SK-N-SH (cell line): ENCODE results near the gene SLFN12. TPM values are rescaled to one million over a fixed set of nuclear protein-coding genes. Genes with fewer than 3 reads are reported as not detected.

Experiments used
- CTCF ChIA-PET: fragments of 300-600, 350-600 bp; formaldehyde crosslinking; extraction: SDS; loops from one replicate; lab custom pipeline; 2021; lab: Yijun Ruan, JAX
- POLR2A ChIA-PET: fragments of 350-600 bp; sonication (Branson Sonifier 250); formaldehyde crosslinking; extraction: SDS; loops from one replicate; lab custom pipeline; 2020; ENCODE audit warnings: antibody characterized with exemption, inconsistent platforms; lab: Yijun Ruan, JAX
- DNase-seq: peaks from one replicate; pipeline ENCODE4 v3.0.0; 2012
- H2AFZ ChIP-seq: fragments of 200-600 bp; sonication (generic); 2 replicates; pipeline ENCODE4 v1.8.1; 2016; ENCODE audit warnings: antibody characterized with exemption, mild to moderate bottlenecking, low read depth
- H3F3A ChIP-seq: fragments of 200-600 bp; sonication (generic); replicated peaks from 2 replicates; pipeline ENCODE3; 2016; ENCODE audit warnings: antibody characterized with exemption, mild to moderate bottlenecking; ENCODE audit not compliant: insufficient read depth
- H3K27ac ChIP-seq, 2 experiments: fragments of 200-500 bp in 1 of 2; fragments of 200-600 bp in 1 of 2; sonication (Bioruptor generic) in 1 of 2; sonication (generic), shearing (Covaris generic) in 1 of 2; 2 replicates each; pipeline versions ENCODE4 v1.5.1 to v1.6.1; 2014 to 2016; ENCODE audit warnings: low read depth in 2 of 2, inconsistent platforms in 1 of 2, low read length in 1 of 2, mild to moderate bottlenecking in 1 of 2, mixed read lengths in 1 of 2
- H3K27me3 ChIP-seq: fragments of 200-600 bp; sonication (generic), shearing (Covaris generic); 2 replicates; pipeline ENCODE4 v1.6.1; 2016; ENCODE audit warnings: mixed run types; ENCODE audit not compliant: insufficient read depth
- H3K36me3 ChIP-seq, 2 experiments: fragments of 200-500 bp in 1 of 2; fragments of 200-600 bp in 1 of 2; sonication (Bioruptor generic) in 1 of 2; sonication (generic) in 1 of 2; replicated peaks in 1 of 2; 2 replicates each; pipeline versions ENCODE3 to v1.5.1; 2014 to 2016; ENCODE audit warnings: low read length in 1 of 2, mild to moderate bottlenecking in 1 of 2; ENCODE audit not compliant: insufficient read depth in 2 of 2, control insufficient read depth in 1 of 2
- H3K4me1 ChIP-seq, 2 experiments: fragments of 200-500 bp in 1 of 2; fragments of 200-600 bp in 1 of 2; sonication (Bioruptor generic) in 1 of 2; sonication (generic), shearing (Covaris generic) in 1 of 2; 2 replicates each; pipeline versions ENCODE4 v1.5.1 to v1.6.1; 2014 to 2016; ENCODE audit warnings: low read depth in 1 of 2, low read length in 1 of 2, mixed run types in 1 of 2; ENCODE audit not compliant: insufficient read depth in 2 of 2, control insufficient read depth in 1 of 2
- H3K4me2 ChIP-seq: fragments of 200-600 bp; sonication (generic), shearing (Covaris generic); 2 replicates; pipeline ENCODE4 v1.6.1; 2017; ENCODE audit warnings: mixed run types
- H3K4me3 ChIP-seq, 2 experiments: fragments of 200-500 bp in 1 of 2; fragments of 200-600 bp in 1 of 2; sonication (Bioruptor generic) in 1 of 2; sonication (generic), shearing (Covaris generic) in 1 of 2; 2 replicates each; pipeline versions ENCODE4 v1.5.1 to v1.8.1; 2014 to 2016; ENCODE audit warnings: low read depth in 2 of 2, inconsistent platforms in 1 of 2, low read length in 1 of 2, mild to moderate bottlenecking in 1 of 2, mixed read lengths in 1 of 2, moderate library complexity in 1 of 2
- H3K79me2 ChIP-seq: fragments of 200-600 bp; sonication (generic); 2 replicates; pipeline ENCODE4 v1.8.1; 2017; ENCODE audit warnings: mild to moderate bottlenecking; ENCODE audit not compliant: insufficient read depth
- H3K9ac ChIP-seq: fragments of 200-600 bp; sonication (generic); 2 replicates; pipeline ENCODE4 v1.6.1; 2017; ENCODE audit warnings: mixed run types
- H3K9me2 ChIP-seq: fragments of 200-600 bp; sonication (generic); 2 replicates; pipeline ENCODE4 v1.6.1; 2017; ENCODE audit warnings: mixed run types
- H3K9me3 ChIP-seq: fragments of 200-600 bp; sonication (generic); 2 replicates; pipeline ENCODE4 v1.6.1; 2017; ENCODE audit warnings: mixed run types, mild to moderate bottlenecking, moderate library complexity
- H4K20me1 ChIP-seq: fragments of 200-600 bp; sonication (generic); 2 replicates; pipeline ENCODE4 v1.6.1; 2017; ENCODE audit warnings: mild to moderate bottlenecking, mixed run types; ENCODE audit not compliant: insufficient read depth
- CHD2 ChIP-seq: fragments of 150-350 bp; IDR thresholded peaks from 2 replicates; pipeline ENCODE4 v1.6.1; 2018; ENCODE audit warnings: low read length; ENCODE audit not compliant: partially characterized antibody
- EZH2phosphoT487 ChIP-seq: fragments of 200-600 bp; sonication (generic); IDR thresholded peaks from 2 replicates; pipeline ENCODE4 v1.6.1; 2017; ENCODE audit warnings: low read depth, mixed run types, mild to moderate bottlenecking, antibody characterized with exemption, moderate library complexity, borderline replicate concordance
- FOXJ3 ChIP-seq: sonication (generic); formaldehyde crosslinking; IDR thresholded peaks from 2 replicates; pipeline ENCODE4 v1.5.1; 2020; ENCODE audit warnings: mild to moderate bottlenecking, missing genetic modification reagents
- FOXM1 ChIP-seq: IDR thresholded peaks from 2 replicates; pipeline ENCODE4 v1.4.0; 2012; ENCODE audit warnings: low read depth, mild to moderate bottlenecking
- GABPA ChIP-seq: IDR thresholded peaks from 2 replicates; pipeline ENCODE4 v1.4.0; 2012; ENCODE audit warnings: low read depth, mild to moderate bottlenecking
- JUND ChIP-seq: IDR thresholded peaks from 2 replicates; pipeline ENCODE4 v1.4.0; 2012
- MEF2A ChIP-seq: IDR thresholded peaks from 2 replicates; pipeline ENCODE4 v1.4.0; 2012; ENCODE audit warnings: low read depth, borderline replicate concordance
- MXI1 ChIP-seq: IDR thresholded peaks from 2 replicates; pipeline ENCODE4 v1.6.1; 2012; ENCODE audit warnings: mild to moderate bottlenecking, low read depth, low read length, improper control_type of control experiment
- NRF1 ChIP-seq: IDR thresholded peaks from 2 replicates; pipeline ENCODE4 v1.6.1; 2012; ENCODE audit warnings: low read depth, mild to moderate bottlenecking, low read length
- POLR2AphosphoS5 ChIP-seq: IDR thresholded peaks from 2 replicates; pipeline ENCODE4 v1.6.1; 2012; ENCODE audit warnings: low read depth, low read length
- RFX5 ChIP-seq: IDR thresholded peaks from 2 replicates; pipeline ENCODE4 v1.6.1; 2012; ENCODE audit warnings: mild to moderate bottlenecking, improper control_type of control experiment, low read length
- RXRA ChIP-seq: IDR thresholded peaks from 2 replicates; pipeline ENCODE4 v1.4.0; 2012; ENCODE audit warnings: low read depth, mild to moderate bottlenecking, borderline replicate concordance
- SIN3A ChIP-seq: IDR thresholded peaks from 2 replicates; pipeline ENCODE4 v1.6.1; 2012; ENCODE audit warnings: low read depth, mild to moderate bottlenecking, low read length, moderate library complexity, borderline replicate concordance
- TAF1 ChIP-seq: IDR thresholded peaks from 2 replicates; pipeline ENCODE4 v1.6.1; 2012; ENCODE audit warnings: low read depth, mild to moderate bottlenecking, low read length, moderate library complexity, borderline replicate concordance
- TCF12 ChIP-seq: IDR thresholded peaks from 2 replicates; pipeline ENCODE4 v1.4.0; 2012
- YY1 ChIP-seq: IDR thresholded peaks from 2 replicates; pipeline ENCODE4 v1.4.0; 2012; ENCODE audit warnings: low read depth, mild to moderate bottlenecking
- WGBS: methylation state at CpG from one replicate; pipeline ENCODE4 v1.1.6; 2017; ENCODE audit warnings: low lambda C conversion rate; 5-methylcytosine and 5-hydroxymethylcytosine counted together
- polyA plus RNA-seq, 3 experiments: library from polyadenylated mRNA; depleted of rRNA; stranded (reverse); fragments of >200 nt; gene quantifications; 2 replicates each; pipeline ENCODE4 v1.2.3, GENCODE V29; 2012
- TF ChIP-seq, protein P1 (sequence below): fragments of 200-600 bp; sonication (generic); IDR thresholded peaks from 2 replicates; pipeline ENCODE4 v1.6.1; 2017; ENCODE audit warnings: antibody characterized with exemption, mild to moderate bottlenecking, moderate library complexity
- TF ChIP-seq, protein P2 (sequence below): IDR thresholded peaks from 2 replicates; pipeline ENCODE4; 2012
- TF ChIP-seq, protein P3 (sequence below): IDR thresholded peaks from 2 replicates; pipeline ENCODE4 v1.4.0; 2012; ENCODE audit warnings: low read depth, borderline replicate concordance
- TF ChIP-seq, protein P4 (sequence below): fragments of 150-350 bp; IDR thresholded peaks from 2 replicates; pipeline ENCODE4 v1.6.1; 2016; ENCODE audit warnings: mild to moderate bottlenecking, low read depth, low read length
- TF ChIP-seq, protein P5 (sequence below): IDR thresholded peaks from 2 replicates; pipeline ENCODE4 v1.4.0; 2012; ENCODE audit warnings: low read depth, borderline replicate concordance

Gene SLFN12
- polyA plus RNA-seq, 1 of the 3 experiments (the other 2 are of a cell fraction) = 5.6 TPM

GRCh38 chr17:35368081-35368830, 64.0 kb downstream of the SLFN12 start:
- peaks cover 35% of the 10 kb centered on the region; the same call in 1 of the 2 replicates for H3K27me3 ChIP-seq
- H3K4me2 ChIP-seq = no peak overlapping the region
- H3K79me2 ChIP-seq = no peaks in the 10 kb centered on the region
- H3K4me3 ChIP-seq = no peak overlapping the region
- H3K9me3 ChIP-seq = no peaks in the 10 kb centered on the region
- POLR2A ChIA-PET = no interaction called here
- no peak overlapping the region for H2AFZ ChIP-seq
- H3K9me2 ChIP-seq = no peaks in the 10 kb centered on the region
- H3K27ac ChIP-seq = no peak overlapping the region
- CTCF ChIA-PET = no interaction called here
- TF ChIP-seq, protein P1, sequence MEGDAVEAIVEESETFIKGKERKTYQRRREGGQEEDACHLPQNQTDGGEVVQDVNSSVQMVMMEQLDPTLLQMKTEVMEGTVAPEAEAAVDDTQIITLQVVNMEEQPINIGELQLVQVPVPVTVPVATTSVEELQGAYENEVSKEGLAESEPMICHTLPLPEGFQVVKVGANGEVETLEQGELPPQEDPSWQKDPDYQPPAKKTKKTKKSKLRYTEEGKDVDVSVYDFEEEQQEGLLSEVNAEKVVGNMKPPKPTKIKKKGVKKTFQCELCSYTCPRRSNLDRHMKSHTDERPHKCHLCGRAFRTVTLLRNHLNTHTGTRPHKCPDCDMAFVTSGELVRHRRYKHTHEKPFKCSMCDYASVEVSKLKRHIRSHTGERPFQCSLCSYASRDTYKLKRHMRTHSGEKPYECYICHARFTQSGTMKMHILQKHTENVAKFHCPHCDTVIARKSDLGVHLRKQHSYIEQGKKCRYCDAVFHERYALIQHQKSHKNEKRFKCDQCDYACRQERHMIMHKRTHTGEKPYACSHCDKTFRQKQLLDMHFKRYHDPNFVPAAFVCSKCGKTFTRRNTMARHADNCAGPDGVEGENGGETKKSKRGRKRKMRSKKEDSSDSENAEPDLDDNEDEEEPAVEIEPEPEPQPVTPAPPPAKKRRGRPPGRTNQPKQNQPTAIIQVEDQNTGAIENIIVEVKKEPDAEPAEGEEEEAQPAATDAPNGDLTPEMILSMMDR = no peak
- TF ChIP-seq JUND (no peak), SIN3A (no peak), RXRA (no peak), FOXJ3 (CRISPR knock-in tag) (no peak), EZH2phosphoT487 (no peak), MXI1 (no peak), YY1 (no peak)
- TF ChIP-seq, protein P2, sequence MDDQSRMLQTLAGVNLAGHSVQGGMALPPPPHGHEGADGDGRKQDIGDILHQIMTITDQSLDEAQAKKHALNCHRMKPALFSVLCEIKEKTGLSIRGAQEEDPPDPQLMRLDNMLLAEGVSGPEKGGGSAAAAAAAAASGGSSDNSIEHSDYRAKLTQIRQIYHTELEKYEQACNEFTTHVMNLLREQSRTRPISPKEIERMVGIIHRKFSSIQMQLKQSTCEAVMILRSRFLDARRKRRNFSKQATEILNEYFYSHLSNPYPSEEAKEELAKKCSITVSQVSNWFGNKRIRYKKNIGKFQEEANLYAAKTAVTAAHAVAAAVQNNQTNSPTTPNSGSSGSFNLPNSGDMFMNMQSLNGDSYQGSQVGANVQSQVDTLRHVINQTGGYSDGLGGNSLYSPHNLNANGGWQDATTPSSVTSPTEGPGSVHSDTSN = no peak
- TF ChIP-seq, all 33 proteins: peak for 0
- Histone ChIP-seq H3K9ac (no peak overlapping the region), H3K36me3 (no peaks in the 10 kb centered on the region), H3F3A (no peaks in the 10 kb centered on the region), H3K4me1 (no peaks in the 10 kb centered on the region), H4K20me1 (no peaks in the 10 kb centered on the region)
- WGBS = 10% methylated on average over 4 of the region's 4 CpGs
- DNase-seq = no peak

- 0% methylated on average over 1 of the region's 1 CpG for WGBS
- no peak for DNase-seq
- Histone ChIP-seq H3K4me2 (no peak overlapping the region), H4K20me1 (no peaks in the 10 kb centered on the region), H3K27ac (no peak overlapping the region), H3K27me3 (peaks cover 12% of the 10 kb centered on the region; the same call in 1 of the 2 replicates), H3K9me2 (no peaks in the 10 kb centered on the region), H3K36me3 (no peaks in the 10 kb centered on the region), H3K4me3 (no peak overlapping the region), H2AFZ (no peak overlapping the region), H3K4me1 (no peaks in the 10 kb centered on the region), H3F3A (no peaks in the 10 kb centered on the region), H3K9me3 (no peaks in the 10 kb centered on the region), H3K79me2 (no peaks in the 10 kb centered on the region), H3K9ac (no peak overlapping the region)
- ChIA-PET POLR2A (no interaction called here), CTCF (no interaction called here)
- TF ChIP-seq CHD2 = no peak
- no peak for TF ChIP-seq RFX5
- no peak for TF ChIP-seq NRF1
- no peak for TF ChIP-seq RXRA
- TF ChIP-seq, protein P3, sequence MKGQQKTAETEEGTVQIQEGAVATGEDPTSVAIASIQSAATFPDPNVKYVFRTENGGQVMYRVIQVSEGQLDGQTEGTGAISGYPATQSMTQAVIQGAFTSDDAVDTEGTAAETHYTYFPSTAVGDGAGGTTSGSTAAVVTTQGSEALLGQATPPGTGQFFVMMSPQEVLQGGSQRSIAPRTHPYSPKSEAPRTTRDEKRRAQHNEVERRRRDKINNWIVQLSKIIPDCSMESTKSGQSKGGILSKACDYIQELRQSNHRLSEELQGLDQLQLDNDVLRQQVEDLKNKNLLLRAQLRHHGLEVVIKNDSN = no peak
- TF ChIP-seq POLR2AphosphoS5 = no peak
- no peak for TF ChIP-seq TAF1
- no peak for TF ChIP-seq JUND
- TF ChIP-seq GABPA = no peak
- TF ChIP-seq, protein P4, sequence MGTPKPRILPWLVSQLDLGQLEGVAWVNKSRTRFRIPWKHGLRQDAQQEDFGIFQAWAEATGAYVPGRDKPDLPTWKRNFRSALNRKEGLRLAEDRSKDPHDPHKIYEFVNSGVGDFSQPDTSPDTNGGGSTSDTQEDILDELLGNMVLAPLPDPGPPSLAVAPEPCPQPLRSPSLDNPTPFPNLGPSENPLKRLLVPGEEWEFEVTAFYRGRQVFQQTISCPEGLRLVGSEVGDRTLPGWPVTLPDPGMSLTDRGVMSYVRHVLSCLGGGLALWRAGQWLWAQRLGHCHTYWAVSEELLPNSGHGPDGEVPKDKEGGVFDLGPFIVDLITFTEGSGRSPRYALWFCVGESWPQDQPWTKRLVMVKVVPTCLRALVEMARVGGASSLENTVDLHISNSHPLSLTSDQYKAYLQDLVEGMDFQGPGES = no peak
- TF ChIP-seq, protein P5, sequence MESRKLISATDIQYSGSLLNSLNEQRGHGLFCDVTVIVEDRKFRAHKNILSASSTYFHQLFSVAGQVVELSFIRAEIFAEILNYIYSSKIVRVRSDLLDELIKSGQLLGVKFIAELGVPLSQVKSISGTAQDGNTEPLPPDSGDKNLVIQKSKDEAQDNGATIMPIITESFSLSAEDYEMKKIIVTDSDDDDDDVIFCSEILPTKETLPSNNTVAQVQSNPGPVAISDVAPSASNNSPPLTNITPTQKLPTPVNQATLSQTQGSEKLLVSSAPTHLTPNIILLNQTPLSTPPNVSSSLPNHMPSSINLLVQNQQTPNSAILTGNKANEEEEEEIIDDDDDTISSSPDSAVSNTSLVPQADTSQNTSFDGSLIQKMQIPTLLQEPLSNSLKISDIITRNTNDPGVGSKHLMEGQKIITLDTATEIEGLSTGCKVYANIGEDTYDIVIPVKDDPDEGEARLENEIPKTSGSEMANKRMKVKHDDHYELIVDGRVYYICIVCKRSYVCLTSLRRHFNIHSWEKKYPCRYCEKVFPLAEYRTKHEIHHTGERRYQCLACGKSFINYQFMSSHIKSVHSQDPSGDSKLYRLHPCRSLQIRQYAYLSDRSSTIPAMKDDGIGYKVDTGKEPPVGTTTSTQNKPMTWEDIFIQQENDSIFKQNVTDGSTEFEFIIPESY = no peak
- TF ChIP-seq FOXM1 = no peak
- no peak for TF ChIP-seq MEF2A
- TF ChIP-seq TCF12 = no peak
Observed at GRCh38 chr17:35361027-35361426, 71.3 kb downstream of the SLFN12 start.
